Caki2 (cell line): ENCODE measurements around the gene GNAQ. TPM values are rescaled to one million over a fixed set of nuclear protein-coding genes. Genes with fewer than 3 reads are reported as not detected.

Experiments
- DNase-seq: peaks from one replicate; pipeline ENCODE4 v3.0.0-alpha.2; 2015; ENCODE audit warnings: low read depth
- in situ Hi-C: cut with HindIII; loops from 2 replicates; pipeline ENCODE4 v1.10.0; 2016; ENCODE audit warnings: low sequenced_read_pairs, low pct_unique_long_range_greater_than_20kb, mixed read lengths
- total RNA-seq: library from RNA; depleted of rRNA; stranded (reverse); fragments of >200 nt; shearing (Covaris generic); gene quantifications from 2 replicates; pipeline ENCODE4 v1.2.3, GENCODE V29; 2014; ENCODE audit warnings: low replicate concordance

GNAQ gene
- total RNA-seq, 1 experiment from 2014 or later = 37.2 TPM

DNA sequence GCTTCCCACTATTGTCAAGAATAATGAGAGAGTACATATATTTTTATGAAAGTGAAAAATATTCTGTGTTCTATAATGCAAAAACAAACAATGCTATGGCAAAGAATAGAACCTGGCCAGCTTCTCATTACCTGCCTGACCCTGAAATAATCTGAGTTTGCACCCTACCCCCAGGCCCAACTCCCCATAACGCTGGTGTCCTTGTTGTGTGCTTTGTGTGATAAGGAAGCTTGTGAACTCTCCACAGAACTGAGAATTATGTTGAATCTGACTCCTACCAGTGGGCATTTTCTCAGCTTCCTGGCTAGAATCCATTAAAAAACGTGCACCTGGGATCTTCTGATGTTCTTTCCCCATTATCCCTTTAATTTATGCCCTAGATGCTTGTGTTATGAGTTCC is 205.5 kb downstream of the GNAQ start:
- in situ Hi-C loops = no loop called here
- no peak for DNase-seq

DNA sequence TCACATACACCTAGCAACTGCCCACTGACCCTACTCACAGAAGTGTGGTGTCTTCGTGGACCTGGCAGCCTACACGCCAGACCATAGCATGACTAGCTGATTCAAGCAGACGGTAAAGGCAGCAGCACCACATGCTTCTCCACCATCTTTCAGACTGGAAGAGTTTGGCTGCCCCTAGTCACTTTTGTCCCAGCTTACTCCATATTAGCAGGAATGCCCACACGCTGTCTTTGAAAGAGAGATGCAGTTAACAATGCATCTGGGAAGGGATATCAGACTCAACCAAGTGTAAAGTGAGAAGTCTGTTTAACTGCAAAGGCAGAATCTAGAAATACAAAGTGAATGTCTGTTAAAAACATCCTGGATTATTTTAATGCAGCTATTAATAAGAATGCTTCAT is 206.2 kb downstream of the GNAQ start:
- in situ Hi-C loops = no loop called here
- DNase-seq = no peak

DNA sequence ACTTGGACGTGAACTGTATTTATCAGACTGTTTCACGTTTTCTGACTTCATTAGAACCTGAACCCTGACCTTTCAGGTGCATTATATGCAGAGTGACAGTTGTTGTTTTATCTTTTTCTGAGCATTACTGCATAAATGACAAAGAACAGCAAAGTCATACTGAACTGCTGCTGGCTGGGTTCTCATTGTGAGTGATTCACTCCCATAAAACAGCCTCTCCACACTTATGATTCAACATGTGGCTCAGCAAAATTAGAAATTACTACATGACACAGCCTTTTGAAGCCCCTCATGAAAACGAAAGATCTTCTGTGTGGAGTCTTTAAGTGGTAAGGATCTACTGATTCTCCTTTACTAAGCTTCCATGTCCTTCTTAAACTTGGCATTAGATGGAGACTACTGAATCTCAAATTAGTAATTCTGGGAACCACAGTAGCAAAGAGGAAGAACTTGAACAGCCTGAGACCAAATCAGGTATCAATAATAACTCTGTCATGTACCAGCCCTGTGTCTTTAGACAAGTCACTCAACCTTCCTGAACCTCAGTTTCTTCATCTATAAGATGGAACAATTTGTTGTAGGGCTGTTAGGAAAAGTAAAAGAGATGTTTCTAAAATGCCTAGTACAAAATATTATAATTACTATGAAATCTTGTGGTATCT is 211.2 kb downstream of the GNAQ start:
- in situ Hi-C loops = no loop called here
- DNase-seq = peak; percentile 64

DNA sequence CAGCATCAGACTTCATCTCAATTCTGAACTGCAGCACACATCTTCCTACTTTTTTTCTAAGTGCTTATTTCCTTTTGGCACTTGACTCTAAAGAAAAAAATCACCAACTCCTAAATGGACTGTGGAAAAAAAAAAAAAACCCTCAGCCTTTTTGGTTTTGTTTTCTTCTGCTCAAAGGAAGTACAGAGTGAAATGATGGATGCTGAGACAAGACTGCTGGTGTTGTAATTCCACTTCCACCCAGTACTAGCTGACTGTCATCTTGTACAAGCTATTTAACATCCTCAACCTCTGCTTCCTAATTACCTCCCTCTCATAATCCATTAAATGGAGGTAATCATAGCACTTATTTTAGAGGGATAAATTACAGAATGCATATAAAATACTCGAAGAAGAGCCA is 212.0 kb downstream of the GNAQ start:
- in situ Hi-C loops = no loop called here
- DNase-seq = peak; percentile 23

DNA sequence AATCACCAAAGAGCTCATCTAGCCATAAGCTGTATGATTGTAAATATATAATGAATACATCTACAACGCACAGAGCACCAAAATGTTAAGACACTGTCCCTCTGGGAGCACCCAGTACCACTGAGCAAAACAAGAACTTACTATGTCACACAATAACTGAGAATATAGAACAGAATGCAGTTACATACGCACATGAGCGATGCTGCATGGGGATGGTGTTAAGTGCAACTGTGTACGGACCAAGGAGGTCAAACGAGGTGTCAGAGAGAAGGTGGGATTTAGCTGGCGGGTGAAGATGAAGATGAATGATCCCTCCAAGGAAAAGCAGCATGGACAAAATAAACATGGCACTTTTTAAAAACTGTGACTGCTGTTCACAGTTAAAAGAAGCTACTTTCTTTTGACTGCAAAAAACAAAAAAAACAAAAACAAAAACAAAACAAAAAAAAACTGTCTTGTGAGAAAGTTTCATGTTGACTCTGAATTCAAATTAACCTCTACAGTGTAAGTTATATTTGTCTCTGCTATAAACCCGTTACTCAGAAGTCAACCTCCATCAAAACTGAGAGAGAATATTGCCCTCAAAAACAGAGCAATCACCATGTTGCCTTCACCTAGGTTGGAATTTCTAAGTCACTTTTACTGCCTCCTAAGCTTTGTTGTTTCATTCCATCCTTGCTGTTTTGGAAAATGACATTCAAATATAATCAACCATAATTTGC is 213.9 kb downstream of the GNAQ start:
- in situ Hi-C loops = no loop called here
- no peak for DNase-seq

DNA sequence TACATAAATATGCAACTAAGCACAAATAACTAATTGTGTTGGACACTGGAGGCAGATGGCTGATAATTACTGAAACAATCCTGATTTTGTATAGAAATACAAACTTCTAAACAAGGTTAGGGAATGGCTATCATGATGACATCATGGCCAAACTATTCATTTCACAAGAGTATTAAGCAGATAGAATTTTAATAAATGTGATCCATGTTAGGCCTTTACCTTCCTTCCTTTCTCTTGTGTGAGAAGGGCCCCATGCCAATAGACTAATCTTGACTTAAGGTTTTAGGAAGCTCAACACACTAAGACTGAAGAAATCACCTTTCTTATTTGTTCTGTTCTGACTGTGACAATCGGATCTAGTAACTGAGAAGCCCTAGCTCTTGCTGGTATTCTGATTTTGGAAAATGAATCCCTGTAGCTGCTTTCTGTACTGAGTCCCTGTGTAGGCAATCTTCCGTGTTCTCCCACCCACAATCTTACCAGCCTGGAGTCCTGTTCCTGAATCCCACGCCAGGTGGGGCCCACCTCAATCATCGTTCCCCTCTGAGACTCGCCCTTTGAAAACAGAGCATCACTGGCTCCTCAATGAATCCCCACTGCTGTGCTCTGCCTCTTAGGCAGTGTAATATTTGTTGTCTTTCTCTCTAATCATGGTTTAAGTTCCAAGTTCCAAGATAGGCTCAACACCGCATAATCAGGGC is 214.8 kb downstream of the GNAQ start:
- in situ Hi-C loops = no loop called here
- DNase-seq = no peak

DNA sequence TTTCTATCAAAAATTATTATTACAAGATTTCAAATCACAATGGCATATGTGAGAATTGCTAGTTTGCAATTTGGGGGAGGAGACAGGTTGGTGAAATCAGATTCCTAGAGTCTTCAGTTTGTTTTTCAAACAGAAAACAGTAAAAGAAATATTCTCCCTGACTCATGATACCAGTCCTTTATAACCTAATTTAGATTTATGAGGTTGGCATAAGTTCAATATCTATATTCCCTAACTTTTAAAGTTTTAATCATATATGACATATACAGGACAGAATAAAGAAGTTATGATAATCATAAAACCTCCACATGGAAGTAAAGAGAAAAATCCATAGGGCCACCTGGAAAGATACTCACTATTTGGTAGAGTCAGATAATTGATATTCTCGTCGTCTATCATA is 216.4 kb downstream of the GNAQ start:
- in situ Hi-C loops = no loop called here
- DNase-seq = no peak

DNA sequence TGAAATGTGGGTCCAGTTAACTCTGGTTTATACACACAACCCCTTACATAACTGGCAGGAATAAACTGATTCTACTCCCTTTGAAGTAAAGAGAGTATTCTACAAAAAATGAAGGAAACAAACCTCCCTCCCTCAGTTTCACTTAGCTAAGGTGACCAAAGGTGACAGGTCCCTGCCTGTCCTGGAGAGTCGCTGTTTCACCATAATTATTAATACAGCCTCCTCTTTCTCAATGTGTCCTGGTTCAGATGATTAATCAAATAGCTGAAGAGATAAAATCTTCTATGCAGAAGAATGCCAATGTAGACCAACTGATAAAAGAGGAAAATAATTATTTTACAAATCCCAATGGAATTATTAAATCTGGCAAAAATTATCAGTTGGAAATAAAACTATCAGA is 219.8 kb downstream of the GNAQ start:
- in situ Hi-C loops = no loop called here
- no peak for DNase-seq

DNA sequence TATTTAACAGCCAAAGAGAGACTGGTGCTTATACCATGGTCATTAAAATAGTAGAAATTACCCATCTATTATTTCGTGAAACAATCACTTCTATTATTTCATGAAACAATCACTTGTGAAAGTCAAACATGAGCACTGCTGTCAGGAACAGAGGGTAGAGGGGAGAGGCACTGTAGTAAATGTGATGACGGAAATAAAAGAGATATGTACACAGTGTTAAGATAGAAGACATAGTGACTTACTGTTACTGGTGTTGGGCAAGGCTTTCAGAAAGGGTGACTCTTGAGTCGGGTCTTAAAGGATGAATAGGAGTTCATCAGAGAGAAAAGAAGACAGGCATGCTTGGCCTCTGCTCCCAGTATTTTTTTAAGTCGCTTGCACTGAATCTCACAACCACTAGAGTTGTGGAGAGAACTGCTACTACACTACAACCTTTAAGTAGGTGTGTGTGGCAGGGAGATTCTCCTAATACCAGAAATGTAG is 220.9 kb downstream of the GNAQ start:
- no peak for DNase-seq
- in situ Hi-C loops = no loop called here

DNA sequence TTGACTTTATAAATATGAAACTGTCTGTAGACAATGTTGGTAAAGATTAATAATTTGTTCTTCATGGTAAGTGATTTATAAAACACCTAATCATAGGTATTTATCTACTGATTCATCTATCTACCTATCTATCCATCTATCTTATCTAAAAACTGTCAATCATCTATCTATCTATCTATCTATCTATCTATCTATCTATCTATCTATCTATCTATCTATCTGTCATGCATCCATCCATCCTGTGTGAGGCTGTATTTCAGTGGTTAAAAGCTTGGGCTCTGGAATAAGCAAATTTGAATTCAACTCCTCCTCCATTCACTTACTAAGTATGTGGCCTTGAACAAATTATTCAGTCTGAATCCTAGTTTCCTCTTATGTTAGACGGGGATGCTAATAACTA is 221.6 kb downstream of the GNAQ start:
- DNase-seq = no peak
- in situ Hi-C loops = no loop called here

DNA sequence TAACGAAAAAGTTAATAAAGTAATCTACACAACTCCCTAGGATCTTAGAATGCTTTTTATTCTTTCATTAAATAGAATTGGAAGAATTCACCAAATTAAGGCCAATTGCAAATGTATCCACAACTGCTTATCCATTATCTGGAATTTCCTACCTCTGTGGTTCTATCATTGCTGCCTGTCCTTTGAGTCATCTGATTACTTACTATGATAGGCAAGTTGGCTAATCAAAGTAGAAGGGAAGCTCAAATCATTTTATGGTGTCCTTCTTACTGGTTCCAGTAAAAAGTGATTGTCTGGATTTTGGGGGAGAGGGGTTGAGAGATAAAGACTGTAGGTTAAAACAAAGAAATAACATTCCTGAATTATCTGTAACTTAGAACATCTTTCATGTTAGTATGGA is 222.1 kb downstream of the GNAQ start:
- no peak for DNase-seq
- in situ Hi-C loops = no loop called here

DNA sequence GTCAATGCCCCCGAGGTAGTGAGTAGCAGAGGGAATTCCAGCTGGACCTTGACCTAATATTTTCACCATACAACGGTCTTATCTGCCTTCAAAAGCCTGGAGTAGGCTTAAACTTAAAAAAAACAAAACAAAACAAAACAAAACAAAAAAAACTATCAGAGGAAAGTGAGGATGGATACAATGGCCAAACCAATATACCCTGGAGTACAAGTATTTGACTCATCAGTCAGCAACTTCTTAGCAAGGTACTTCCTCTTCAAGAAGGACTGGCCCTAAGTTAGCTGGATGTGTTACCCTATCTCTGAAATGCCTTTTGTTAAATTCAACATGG is 222.9 kb downstream of the GNAQ start:
- no peak for DNase-seq
- in situ Hi-C loops = no loop called here

DNA sequence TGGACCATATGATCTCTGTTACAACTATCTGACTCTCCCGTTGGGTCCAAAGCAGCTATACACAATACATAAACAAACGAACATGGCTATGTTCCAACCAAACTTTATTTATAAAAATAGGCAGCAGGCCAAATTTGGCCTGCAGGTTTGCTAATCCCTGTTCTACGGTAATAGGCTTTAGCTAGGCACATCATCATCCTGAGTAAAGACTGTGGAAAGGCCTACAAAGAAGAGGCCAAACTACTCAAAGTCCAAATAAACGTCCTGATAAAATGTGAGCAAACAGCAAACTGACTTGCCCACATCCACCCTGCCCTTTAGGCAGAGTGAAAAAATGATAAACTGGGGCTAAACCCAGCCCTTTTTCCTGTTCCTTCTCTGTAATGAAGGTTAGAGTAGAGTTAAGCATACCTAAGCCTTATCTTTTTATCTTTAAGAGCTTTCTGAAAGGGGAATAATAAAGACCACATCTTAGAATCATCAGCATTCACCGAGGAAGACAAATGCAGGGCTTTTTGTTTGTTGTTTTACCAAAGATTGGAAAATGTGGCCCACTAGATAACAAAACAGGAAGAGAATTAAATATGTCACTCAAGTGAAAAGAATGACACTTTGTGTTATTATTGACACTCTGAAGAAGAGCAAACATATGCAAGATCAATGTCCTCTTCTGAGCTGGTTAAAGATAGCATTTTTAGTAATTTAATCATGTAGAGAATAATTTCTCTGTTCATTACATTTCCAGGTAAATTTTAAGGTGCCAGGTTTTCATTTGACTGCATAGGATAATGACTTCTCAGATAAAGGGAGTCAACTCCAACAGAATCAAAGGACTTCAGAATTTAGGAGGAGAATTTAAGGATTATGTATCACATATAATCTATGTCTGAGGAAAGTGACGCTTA is 223.5 kb downstream of the GNAQ start:
- in situ Hi-C loops = no loop called here
- no peak for DNase-seq

DNA sequence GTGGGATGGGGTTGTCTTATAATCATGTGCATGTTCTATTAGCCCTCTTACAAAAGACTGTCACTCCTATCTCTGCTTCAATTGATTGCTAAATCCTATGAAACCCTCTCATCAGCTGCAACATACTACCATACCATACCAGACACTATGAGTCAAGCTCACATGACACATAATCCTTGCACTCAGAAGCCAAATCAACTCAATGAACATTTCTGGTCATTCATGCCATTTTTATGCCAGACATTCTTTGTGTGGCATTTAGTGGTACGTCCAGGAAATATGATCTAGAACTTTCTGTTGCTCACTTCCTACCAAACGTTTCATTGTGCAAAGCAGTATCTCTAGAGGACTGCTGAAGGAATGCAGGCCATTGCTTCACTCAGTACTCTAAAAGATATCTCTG is 224.3 kb downstream of the GNAQ start:
- in situ Hi-C loops = no loop called here

DNA sequence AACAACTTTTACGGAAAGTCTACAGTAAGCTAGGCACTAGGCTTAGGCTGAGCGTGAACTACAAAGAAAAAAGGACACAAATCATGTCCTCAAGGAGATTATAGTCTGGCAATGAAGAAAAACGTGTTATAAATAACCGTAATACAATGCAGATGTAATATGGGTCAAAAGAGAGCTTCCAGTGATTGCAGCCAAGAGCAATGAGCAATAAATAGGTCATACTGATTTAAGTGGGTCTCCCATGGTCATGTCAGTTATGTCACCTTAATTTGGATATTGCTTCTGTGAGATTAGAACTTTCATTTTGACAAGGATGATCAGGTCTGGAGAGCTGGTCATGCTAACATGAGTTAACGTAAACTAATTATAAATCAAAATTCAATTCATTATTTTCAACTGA is 224.9 kb downstream of the GNAQ start:
- in situ Hi-C loops = no loop called here
- no peak for DNase-seq

More for the DNA sequence above, 224.3 kb downstream of the GNAQ start:
- no peak for DNase-seq

DNA sequence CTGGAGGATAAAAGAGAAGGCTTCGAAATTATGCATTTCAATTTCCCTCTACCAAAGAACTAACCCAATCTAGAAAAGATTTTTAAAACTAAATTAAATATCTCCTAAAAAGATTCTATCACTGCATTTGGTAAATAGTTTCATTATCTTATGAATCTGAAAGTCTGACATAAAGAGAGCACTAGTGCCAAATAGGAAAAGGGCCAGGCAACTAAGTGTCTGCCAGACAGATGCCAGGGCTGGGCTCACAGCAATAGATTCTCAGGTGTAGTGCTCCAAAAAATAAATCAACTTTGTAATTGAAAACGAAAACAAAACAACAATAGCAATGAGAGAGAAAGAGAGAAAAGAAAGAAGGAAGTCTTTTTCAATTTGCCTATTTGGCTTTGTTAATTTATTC is 225.8 kb downstream of the GNAQ start:
- in situ Hi-C loops = no loop called here
- no peak for DNase-seq

DNA sequence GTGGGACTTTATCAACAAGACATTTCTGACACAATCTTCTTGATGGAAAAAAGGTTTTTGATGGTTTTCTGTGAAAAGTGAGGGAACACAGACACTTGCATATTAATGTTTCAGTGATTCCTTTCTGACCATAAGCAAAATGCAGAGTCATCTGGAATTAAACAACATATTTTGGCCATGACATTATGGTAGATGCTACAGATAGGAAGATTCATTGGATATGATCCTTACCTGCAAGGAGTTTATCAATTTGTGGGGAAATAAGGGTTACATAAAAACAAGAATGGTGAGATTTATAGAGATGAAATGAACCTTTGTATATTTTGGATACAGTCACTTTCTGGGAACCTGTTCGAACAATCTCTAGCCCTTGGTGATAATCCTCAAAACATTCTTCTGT is 228.2 kb downstream of the GNAQ start:
- no peak for DNase-seq
- in situ Hi-C loops = no loop called here

DNA sequence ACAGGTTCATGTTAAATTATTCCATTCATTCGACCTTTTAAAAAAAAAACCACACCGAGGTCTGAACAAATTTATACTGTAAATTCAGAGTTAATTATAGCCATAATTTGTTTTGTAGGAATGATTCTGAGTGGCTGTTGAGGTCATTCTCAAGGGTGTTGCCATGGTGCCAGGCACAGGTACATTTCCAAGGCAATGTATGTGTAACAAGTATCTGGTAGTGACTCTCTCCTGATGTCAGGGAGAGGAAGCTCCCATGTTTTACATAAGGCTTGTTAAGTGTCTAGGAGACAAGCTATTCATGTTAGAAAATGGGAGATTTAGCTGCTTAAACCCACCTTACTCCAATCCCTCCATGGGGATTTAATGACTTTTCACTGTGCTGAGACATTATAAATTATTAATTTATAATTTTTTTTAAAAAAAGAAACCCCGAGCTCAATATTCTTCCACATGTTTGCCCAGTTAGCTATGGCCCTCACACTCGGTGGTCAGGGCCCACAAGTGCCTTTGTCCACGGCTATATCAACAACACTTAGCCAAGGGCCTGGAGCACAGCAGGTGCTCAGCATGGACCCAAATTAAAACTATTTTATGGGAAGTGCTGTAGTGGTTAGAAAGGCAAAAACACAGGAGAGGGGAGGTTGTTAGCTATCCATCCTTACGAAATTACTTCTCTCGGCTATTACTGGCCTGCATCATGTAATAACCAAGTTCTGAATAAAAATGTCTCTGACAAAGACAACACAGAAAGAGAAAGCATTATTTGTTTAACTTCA is 228.9 kb downstream of the GNAQ start:
- no peak for DNase-seq
- in situ Hi-C loops = no loop called here
